ENCODE data around the gene MEF2B. TPM values are rescaled to one million over a fixed set of nuclear protein-coding genes. Genes with fewer than 3 reads are reported as not detected.
A peak's percentile ranks its signal among the peaks of the same experiment; 100 is the strongest.

Gene MEF2B
- total RNA-seq, 6 donors from 2014 or later: 2.0 to 3.9 (median 3.1) TPM; not detected in 3

GRCh38 chr19:19211499-19212420, 41.7 kb upstream of the MEF2B start, which contains the start of gene NCAN:
Gene NCAN, plus strand, starts transcription at chr19:19211958. Its CDS starts 4,996 bp downstream, at chr19:19216954.
- peaks cover 0 to 33% (median 9%) of the 10 kb centered on the region in 4 donors for H3K27me3 ChIP-seq
- TF ChIP-seq POLR2AphosphoS5 (IDR thresholded peaks at IDR 0.05) (no peak), CTCF (IDR thresholded peaks at IDR 0.05) (no peak), POLR2A (IDR thresholded peaks at IDR 0.05) (no peak), EP300 (IDR thresholded peaks at IDR 0.05) (no peak)

GRCh38 chr19:19209372-19209771, 39.3 kb upstream of the MEF2B start:
- H3K9me3 ChIP-seq: no peaks in the 10 kb centered on the region
- no peak overlapping the region for H3K4me3 ChIP-seq
- no peak for ATAC-seq (ENCODE audit: low FRiP score in 2 of 2)
- no peak overlapping the region for H3K27ac ChIP-seq
- no peaks in the 10 kb centered on the region for H3K4me1 ChIP-seq
- DNase-seq: no peak
- TF ChIP-seq CTCF (IDR thresholded peaks at IDR 0.05): no peak
- no peak for TF ChIP-seq POLR2AphosphoS5 (IDR thresholded peaks at IDR 0.05)
- TF ChIP-seq POLR2A (IDR thresholded peaks at IDR 0.05): no peak
- no peak for TF ChIP-seq EP300 (IDR thresholded peaks at IDR 0.05)
- WGBS, 2 donors: 56 to 57% methylated on average over 9 of the region's 9 CpGs
- peaks cover 0 to 33% (median 9%) of the 10 kb centered on the region in 4 donors for H3K27me3 ChIP-seq
- H3K36me3 ChIP-seq: no peaks in the 10 kb centered on the region

More at GRCh38 chr19:19211499-19212420, 41.7 kb upstream of the MEF2B start, which contains the start of gene NCAN:
- no peaks in the 10 kb centered on the region for H3K9me3 ChIP-seq
- ATAC-seq (ENCODE audit: low FRiP score in 2 of 2) (no peak), DNase-seq (peak in 1 of 2 donors; percentile 78)
- 9 to 10% methylated on average over 37 to 49 of the region's 54 CpGs for WGBS, 2 donors
- no peaks in the 10 kb centered on the region for H3K36me3 ChIP-seq
- no peak within 1 kb of the TSS for H3K4me3 ChIP-seq
- no peaks in the 10 kb centered on the region for H3K4me1 ChIP-seq
- no peak within 1 kb of the TSS for H3K27ac ChIP-seq

- ATAC-seq (ENCODE audit: low FRiP score in 2 of 2): no peak
- peaks cover 0 to 19% (median 9%) of the 10 kb centered on the region in 4 donors for H3K27me3 ChIP-seq
- no peak for DNase-seq
- H3K4me3 ChIP-seq: no peak overlapping the region
- H3K4me1 ChIP-seq: peaks cover under 1 to 3% (median under 1%) of the 10 kb centered on the region in 4 donors
- 54 to 77% methylated on average over 4 to 8 of the region's 8 CpGs for WGBS, 2 donors
- no peaks in the 10 kb centered on the region for H3K9me3 ChIP-seq
- H3K27ac ChIP-seq: no peak overlapping the region
- no peak for TF ChIP-seq EP300 (IDR thresholded peaks at IDR 0.05)
- TF ChIP-seq CTCF (IDR thresholded peaks at IDR 0.05): no peak
- no peak for TF ChIP-seq POLR2AphosphoS5 (IDR thresholded peaks at IDR 0.05)
- TF ChIP-seq POLR2A (IDR thresholded peaks at IDR 0.05): no peak
- no peaks in the 10 kb centered on the region for H3K36me3 ChIP-seq
Measured at GRCh38 chr19:19207637-19208572, 37.8 kb upstream of the MEF2B start.

GRCh38 chr19:19206938-19207337, 36.9 kb upstream of the MEF2B start:
- H3K4me1 ChIP-seq: peaks cover 10 to 12% (median 10%) of the 10 kb centered on the region in 4 donors
- WGBS, 2 donors: 45 to 63% methylated on average over 5 of the region's 5 CpGs

More at GRCh38 chr19:19206938-19207337, 36.9 kb upstream of the MEF2B start:
- no peak for DNase-seq
- TF ChIP-seq POLR2A (IDR thresholded peaks at IDR 0.05) (no peak), POLR2AphosphoS5 (IDR thresholded peaks at IDR 0.05) (no peak), CTCF (IDR thresholded peaks at IDR 0.05) (no peak), EP300 (IDR thresholded peaks at IDR 0.05) (no peak)
- Histone ChIP-seq H3K36me3 (peaks cover 0 to under 1% (median under 1%) of the 10 kb centered on the region in 4 donors), H3K9me3 (no peaks in the 10 kb centered on the region), H3K4me3 (no peak overlapping the region), H3K27ac (no peak overlapping the region), H3K27me3 (peaks cover 0 to 10% (median 4%) of the 10 kb centered on the region in 4 donors)
- ATAC-seq (ENCODE audit: low FRiP score in 2 of 2): no peak
